H1 (cell line): ENCODE results near the gene SON.

ENCODE experiments used
- BRCA1 ChIP-seq: IDR thresholded peaks from 2 replicates; pipeline ENCODE4 v1.6.1; 2012; ENCODE audit warnings: low read depth, low read length, improper control_type of control experiment
- CBX5 ChIP-seq: fragments of 300-800, 300-1000 bp; sonication (generic); IDR thresholded peaks from 2 replicates; pipeline ENCODE4 v1.7.1; 2016; ENCODE audit warnings: antibody characterized with exemption, low read length, low read depth
- EP300 ChIP-seq, 2 experiments: IDR thresholded peaks; 1 replicate in 1 of 2; 2 replicates in 1 of 2; pipeline ENCODE4 v1.6.1; 2011 to 2012; ENCODE audit warnings: low read depth in 2 of 2, low read length in 2 of 2, mild to moderate bottlenecking in 2 of 2, borderline replicate concordance in 1 of 2, inconsistent platforms in 1 of 2, moderate library complexity in 1 of 2
- EZH2 ChIP-seq: fragments of 200-600 bp; sonication (generic); IDR thresholded peaks from 2 replicates; pipeline ENCODE4 v1.7.1; 2012; ENCODE audit warnings: low read depth, mild to moderate bottlenecking, moderate library complexity, low read length, inconsistent platforms; ENCODE audit not compliant: severe bottlenecking
- MAFK ChIP-seq: IDR thresholded peaks from 2 replicates; pipeline ENCODE4 v1.6.1; 2012; ENCODE audit warnings: low read depth, mild to moderate bottlenecking, improper control_type of control experiment, low read length
- POLR2A ChIP-seq, 2 experiments: IDR thresholded peaks; 1 replicate in 1 of 2; 2 replicates in 1 of 2; pipeline ENCODE4 v1.6.1; 2011; ENCODE audit warnings: low read depth in 2 of 2, low read length in 2 of 2, mild to moderate bottlenecking in 2 of 2; ENCODE audit errors: control extremely low read depth in 1 of 2
- POU5F1 ChIP-seq: IDR thresholded peaks from 2 replicates; pipeline ENCODE4 v1.6.1; 2011; ENCODE audit warnings: low read depth, mild to moderate bottlenecking, low read length, moderate library complexity
- RAD21 ChIP-seq, 2 experiments: IDR thresholded peaks in 1 of 2; conservative IDR thresholded peaks in 1 of 2; 2 replicates each; pipeline ENCODE4 v1.6.1; 2011; ENCODE audit warnings: low read depth in 2 of 2, low read length in 2 of 2, improper control_type of control experiment in 1 of 2, inconsistent platforms in 1 of 2, mild to moderate bottlenecking in 1 of 2, moderate library complexity in 1 of 2
- TF ChIP-seq, protein P1 (sequence below), 3 experiments: IDR thresholded peaks; 1 replicate in 2 of 3; 2 replicates in 1 of 3; pipeline versions ENCODE4 v1.5.1 to v1.6.1; 2011; ENCODE audit warnings: low read length in 3 of 3, mild to moderate bottlenecking in 3 of 3, inconsistent platforms in 2 of 3, low read depth in 1 of 3, moderate library complexity in 1 of 3; ENCODE audit not compliant: insufficient read depth in 1 of 3; ENCODE audit errors: control extremely low read depth in 1 of 3

DNA sequence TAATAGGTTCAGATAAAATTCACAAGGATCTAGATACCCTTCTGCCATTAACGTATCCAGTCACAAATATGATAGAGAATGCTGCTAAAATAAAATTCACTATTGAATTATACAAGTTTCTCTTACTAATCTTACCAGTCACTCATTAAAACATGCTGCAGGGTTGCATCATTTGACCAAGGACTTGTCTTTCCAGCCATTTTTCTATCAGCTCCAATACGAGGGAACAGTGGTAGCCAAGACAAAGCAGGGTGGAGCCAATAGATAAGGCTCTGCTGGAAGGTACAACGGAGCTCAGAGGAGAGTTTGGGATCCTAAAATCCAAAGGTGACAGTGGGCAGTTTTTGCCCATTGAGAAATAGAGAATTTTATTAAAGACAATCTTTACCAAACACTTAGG lies 41.6 kb downstream of the SON start:
- TF ChIP-seq EZH2 (no peak), POU5F1 (no peak), CBX5 (no peak), BRCA1 (no peak), EP300 (IDR thresholded peaks at IDR 0.05; ENCODE audit: borderline replicate concordance in 1 of 2, low read depth in 2 of 2, low read length in 2 of 2) (no peak), RAD21 (IDR thresholded peaks at IDR 0.05 in 1 of 2, conservative IDR thresholded peaks at IDR 0.05 in 1 of 2; ENCODE audit: low read depth in 2 of 2, low read length in 2 of 2) (no peak), MAFK (no peak), POLR2A (IDR thresholded peaks at IDR 0.05; ENCODE audit: control extremely low read depth in 1 of 2, low read depth in 2 of 2, low read length in 2 of 2) (no peak)
- TF ChIP-seq, protein P1, sequence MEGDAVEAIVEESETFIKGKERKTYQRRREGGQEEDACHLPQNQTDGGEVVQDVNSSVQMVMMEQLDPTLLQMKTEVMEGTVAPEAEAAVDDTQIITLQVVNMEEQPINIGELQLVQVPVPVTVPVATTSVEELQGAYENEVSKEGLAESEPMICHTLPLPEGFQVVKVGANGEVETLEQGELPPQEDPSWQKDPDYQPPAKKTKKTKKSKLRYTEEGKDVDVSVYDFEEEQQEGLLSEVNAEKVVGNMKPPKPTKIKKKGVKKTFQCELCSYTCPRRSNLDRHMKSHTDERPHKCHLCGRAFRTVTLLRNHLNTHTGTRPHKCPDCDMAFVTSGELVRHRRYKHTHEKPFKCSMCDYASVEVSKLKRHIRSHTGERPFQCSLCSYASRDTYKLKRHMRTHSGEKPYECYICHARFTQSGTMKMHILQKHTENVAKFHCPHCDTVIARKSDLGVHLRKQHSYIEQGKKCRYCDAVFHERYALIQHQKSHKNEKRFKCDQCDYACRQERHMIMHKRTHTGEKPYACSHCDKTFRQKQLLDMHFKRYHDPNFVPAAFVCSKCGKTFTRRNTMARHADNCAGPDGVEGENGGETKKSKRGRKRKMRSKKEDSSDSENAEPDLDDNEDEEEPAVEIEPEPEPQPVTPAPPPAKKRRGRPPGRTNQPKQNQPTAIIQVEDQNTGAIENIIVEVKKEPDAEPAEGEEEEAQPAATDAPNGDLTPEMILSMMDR (IDR thresholded peaks at IDR 0.05; ENCODE audit: control extremely low read depth in 1 of 3, insufficient read depth in 1 of 3, low read depth in 1 of 3, low read length in 3 of 3): no peak
